HCT116 (cell line): ENCODE results near the gene KLHDC9. TPM values are rescaled to one million over a fixed set of nuclear protein-coding genes. Genes with fewer than 3 reads are reported as not detected.

ENCODE experiments used
- ATAC-seq: fragments of 200-7000 bp; cut with Tn5 transposase; 2 replicates; pipeline ENCODE4 v1.9.1; 2020; ENCODE audit warnings: mild to moderate bottlenecking, moderate library complexity
- BruUV-seq: library from RNA; stranded (reverse); fragments of 400-500 nt; replicated peaks from 2 replicates; lab custom pipeline; 2021; lab: Mats Ljungman, UMichigan
- CTCF ChIA-PET: fragments of 300-600 bp; sonication (Branson Sonifier 250); formaldehyde crosslinking; loops from one replicate; lab custom pipeline; 2021; ENCODE audit warnings: antibody characterized with exemption; lab: Charles Lee
- POLR2A ChIA-PET: fragments of 300-600, 350-600 bp; sonication (Branson Sonifier 250); formaldehyde crosslinking; loops from one replicate; lab custom pipeline; 2021; ENCODE audit warnings: antibody characterized with exemption; lab: Charles Lee
- RAD21 ChIA-PET, 2 experiments: fragments of 300-600 bp; sonication (Branson Sonifier 250); formaldehyde crosslinking; loops; one replicate each; lab custom pipeline; 2023; ENCODE audit warnings: low total read pairs in 2 of 2; ENCODE audit not compliant: uncharacterized antibody in 2 of 2, unreplicated experiment in 2 of 2, low non-redundant PET in 1 of 2; lab: Charles Lee
- DNase-seq: peaks from one replicate; pipeline ENCODE4 v3.0.0-alpha.2; 2010; ENCODE audit warnings: low read depth, low spot score
- H2AFZ ChIP-seq: fragments of 200-600 bp; shearing (Covaris generic), sonication (generic); 2 replicates; pipeline ENCODE4 v1.6.1; 2017; ENCODE audit warnings: low read depth, mixed run types, mixed read lengths, antibody characterized with exemption, low read length; ENCODE audit not compliant: poor library complexity, severe bottlenecking
- H3K27ac ChIP-seq: 2 replicates; pipeline ENCODE4 v1.5.1; 2012; ENCODE audit warnings: low read depth, low read length
- H3K27me3 ChIP-seq: fragments of 200-600 bp; sonication (generic); 2 replicates; pipeline ENCODE4 v1.6.1; 2016; ENCODE audit warnings: mixed run types, low read length, mixed read lengths; ENCODE audit not compliant: insufficient read depth
- H3K36me3 ChIP-seq, 2 experiments: fragments of 200-500 bp in 1 of 2; fragments of 200-600 bp in 1 of 2; sonication (Bioruptor generic) in 1 of 2; sonication (generic) in 1 of 2; 2 replicates each; pipeline versions ENCODE4 v1.5.1 to v1.6.1; 2014 to 2016; ENCODE audit warnings: low read length in 2 of 2, inconsistent platforms in 1 of 2, mixed read lengths in 1 of 2, mixed run types in 1 of 2; ENCODE audit not compliant: insufficient read depth in 2 of 2, control insufficient read depth in 1 of 2
- H3K4me1 ChIP-seq, 2 experiments: fragments of 200-600 bp in 1 of 2; sonication (generic) in 1 of 2; 2 replicates each; pipeline versions ENCODE4 v1.5.1 to v1.6.1; 2012 to 2017; ENCODE audit warnings: low read length in 2 of 2, inconsistent platforms in 1 of 2, mild to moderate bottlenecking in 1 of 2, mixed read lengths in 1 of 2, mixed run types in 1 of 2, moderate library complexity in 1 of 2; ENCODE audit not compliant: insufficient read depth in 2 of 2, control insufficient read depth in 1 of 2
- H3K4me2 ChIP-seq: fragments of 200-600 bp; sonication (generic); 2 replicates; pipeline ENCODE4 v1.6.1; 2017; ENCODE audit warnings: mixed run types, low read length, mixed read lengths
- H3K4me3 ChIP-seq, 2 experiments: fragments of 200-600 bp in 1 of 2; sonication (generic) in 1 of 2; replicated peaks in 1 of 2; 2 replicates each; pipeline ENCODE4 v1.5.1; 2011 to 2016; ENCODE audit warnings: low read length in 2 of 2, control low read depth in 1 of 2, low read depth in 1 of 2, mild to moderate bottlenecking in 1 of 2, mixed read lengths in 1 of 2, mixed run types in 1 of 2
- H3K79me2 ChIP-seq: fragments of 200-600 bp; sonication (generic); 2 replicates; pipeline ENCODE4 v1.6.1; 2017; ENCODE audit warnings: mild to moderate bottlenecking, mixed run types, low read length, moderate library complexity, mixed read lengths; ENCODE audit not compliant: insufficient read depth
- H3K9ac ChIP-seq: fragments of 200-600 bp; sonication (generic); 2 replicates; pipeline ENCODE4 v1.6.1; 2016; ENCODE audit warnings: low read length, mixed read lengths
- H3K9me2 ChIP-seq: fragments of 200-600 bp; sonication (generic), shearing (Covaris generic); 2 replicates; pipeline ENCODE4 v1.6.1; 2017; ENCODE audit warnings: mixed run types, mild to moderate bottlenecking, moderate library complexity; ENCODE audit not compliant: insufficient read depth
- H3K9me3 ChIP-seq, 2 experiments: fragments of 200-500 bp in 1 of 2; fragments of 200-600 bp in 1 of 2; sonication (Bioruptor generic) in 1 of 2; sonication (generic) in 1 of 2; 2 replicates each; pipeline ENCODE4 v1.6.1; 2014 to 2017; ENCODE audit warnings: low read length in 2 of 2, mixed read lengths in 2 of 2, inconsistent platforms in 1 of 2, low read depth in 1 of 2, mild to moderate bottlenecking in 1 of 2, mixed run types in 1 of 2, moderate library complexity in 1 of 2; ENCODE audit not compliant: control insufficient read depth in 1 of 2, insufficient read depth in 1 of 2
- H4K20me1 ChIP-seq: fragments of 200-600 bp; sonication (generic), shearing (Covaris generic); 2 replicates; pipeline ENCODE4 v1.6.1; 2017; ENCODE audit warnings: mixed run types, mild to moderate bottlenecking, moderate library complexity; ENCODE audit not compliant: insufficient read depth
- CBX3 ChIP-seq: IDR thresholded peaks from 2 replicates; pipeline ENCODE4 v1.6.1; 2012; ENCODE audit warnings: low read depth
- CEBPB ChIP-seq: IDR thresholded peaks from 2 replicates; pipeline ENCODE4 v1.6.1; 2012; ENCODE audit warnings: low read depth
- EGR1 ChIP-seq: IDR thresholded peaks from 2 replicates; pipeline ENCODE4 v1.6.1; 2012; ENCODE audit warnings: low read depth
- ELF1 ChIP-seq: IDR thresholded peaks from 2 replicates; pipeline ENCODE4 v1.6.1; 2012; ENCODE audit warnings: low read depth, borderline replicate concordance
- EZH2 ChIP-seq: fragments of 200-600 bp; sonication (generic); IDR thresholded peaks from 2 replicates; pipeline ENCODE4 v1.6.1; 2017; ENCODE audit warnings: antibody characterized with exemption, mixed run types
- EZH2phosphoT487 ChIP-seq: fragments of 200-600 bp; IDR thresholded peaks from 2 replicates; pipeline ENCODE4 v1.6.1; 2018; ENCODE audit warnings: antibody characterized with exemption, borderline replicate concordance
- FOSL1 ChIP-seq: IDR thresholded peaks from 2 replicates; pipeline ENCODE4 v1.6.1; 2012; ENCODE audit warnings: low read depth
- JUND ChIP-seq: IDR thresholded peaks from 2 replicates; pipeline ENCODE4 v1.6.1; 2012
- POLR2AphosphoS5 ChIP-seq: IDR thresholded peaks from 2 replicates; pipeline ENCODE4 v1.6.1; 2011; ENCODE audit warnings: mild to moderate bottlenecking, low read depth, low read length, moderate library complexity
- RAD21 ChIP-seq: IDR thresholded peaks from 2 replicates; pipeline ENCODE4 v1.6.1; 2012; ENCODE audit warnings: low read depth, mild to moderate bottlenecking
- SIN3A ChIP-seq: IDR thresholded peaks from 2 replicates; pipeline ENCODE4 v1.6.1; 2012; ENCODE audit warnings: low read depth
- SP1 ChIP-seq: IDR thresholded peaks from 2 replicates; pipeline ENCODE4 v1.6.1; 2012; ENCODE audit warnings: low read depth
- SRF ChIP-seq: IDR thresholded peaks from 2 replicates; pipeline ENCODE4 v1.6.1; 2012; ENCODE audit warnings: low read depth
- TCF7L2 ChIP-seq: IDR thresholded peaks from 2 replicates; pipeline ENCODE4 v1.7.0; 2011; ENCODE audit warnings: borderline replicate concordance, inconsistent platforms; ENCODE audit not compliant: insufficient read depth, insufficient read length; ENCODE audit errors: extremely low read depth
- YY1 ChIP-seq: IDR thresholded peaks from 2 replicates; pipeline ENCODE4 v1.6.1; 2011; ENCODE audit warnings: low read length, low read depth, moderate library complexity, mild to moderate bottlenecking; ENCODE audit not compliant: insufficient replicate concordance; ENCODE audit errors: extremely low read depth
- ZFX ChIP-seq: fragments of 450-650 bp; IDR thresholded peaks from 2 replicates; pipeline ENCODE4 v1.6.1; 2017
- ZNF274 ChIP-seq: fragments of 200-500 bp; sonication (Bioruptor generic); IDR thresholded peaks from 2 replicates; pipeline ENCODE4 v1.6.1; 2014; ENCODE audit warnings: mild to moderate bottlenecking, low read depth, low read length, inconsistent platforms
- intact Hi-C: fragments of 100-400 bp; cut with micrococcal nuclease; formaldehyde crosslinking; loops from 2 replicates; pipeline ENCODE4 v1.10.0; 2022
- total RNA-seq: library from RNA; stranded (reverse); gene quantifications from one replicate; pipeline ENCODE4 v1.2.1, GENCODE V29; 2021; ENCODE audit not compliant: unreplicated experiment
- TF ChIP-seq, protein P1 (sequence below): IDR thresholded peaks from 2 replicates; pipeline ENCODE4 v1.6.1; 2012; ENCODE audit warnings: low read depth
- TF ChIP-seq, protein P2 (sequence below): IDR thresholded peaks from 2 replicates; pipeline ENCODE4 v1.6.1; 2012
- TF ChIP-seq, protein P3 (sequence below), 3 experiments: fragments of 200-600 bp in 1 of 3; sonication (generic) in 1 of 3; IDR thresholded peaks in 2 of 3; conservative IDR thresholded peaks in 1 of 3; 2 replicates each; pipeline ENCODE4 v1.5.1; 2012 to 2017; ENCODE audit warnings: low read depth in 2 of 3, low read length in 2 of 3, antibody characterized with exemption in 1 of 3, borderline replicate concordance in 1 of 3, control low read depth in 1 of 3, mild to moderate bottlenecking in 1 of 3, mixed read lengths in 1 of 3, mixed run types in 1 of 3, moderate library complexity in 1 of 3; ENCODE audit not compliant: insufficient read depth in 1 of 3

The KLHDC9 gene
- total RNA-seq, 1 experiment from 2014 or later: 1.4 TPM

DNA sequence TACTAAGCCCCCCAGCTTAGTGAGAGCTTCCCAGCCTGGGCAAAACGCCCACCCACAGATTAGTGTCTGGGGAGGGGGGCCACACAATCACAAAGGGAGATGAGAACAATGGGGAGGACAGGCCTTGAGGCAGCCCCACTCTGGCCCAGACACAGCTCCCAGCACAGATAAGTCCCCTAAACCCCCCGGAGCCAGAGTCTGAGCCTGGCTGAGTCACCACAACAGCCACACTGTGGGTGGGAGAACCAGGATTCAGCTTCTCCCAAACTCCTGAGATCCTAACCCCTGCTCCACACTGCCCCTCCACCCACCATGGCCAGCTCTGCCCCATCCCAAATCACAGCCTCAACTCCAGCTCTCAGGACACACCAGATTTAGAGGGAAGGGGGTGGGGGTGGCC is 13.0 kb upstream of the KLHDC9 start:
- no peaks in the 10 kb centered on the region for H3K36me3 ChIP-seq
- no peak overlapping the region for H3K27ac ChIP-seq
- TF ChIP-seq POLR2AphosphoS5 (no peak), SP1 (no peak), ZFX (no peak), CBX3 (no peak), SRF (no peak), EGR1 (no peak), EZH2 (no peak), ELF1 (no peak), TCF7L2 (no peak), FOSL1 (no peak), RAD21 (no peak), JUND (no peak), CEBPB (no peak), EZH2phosphoT487 (no peak), ZNF274 (no peak), SIN3A (no peak), YY1 (no peak)
- TF ChIP-seq, protein P1, sequence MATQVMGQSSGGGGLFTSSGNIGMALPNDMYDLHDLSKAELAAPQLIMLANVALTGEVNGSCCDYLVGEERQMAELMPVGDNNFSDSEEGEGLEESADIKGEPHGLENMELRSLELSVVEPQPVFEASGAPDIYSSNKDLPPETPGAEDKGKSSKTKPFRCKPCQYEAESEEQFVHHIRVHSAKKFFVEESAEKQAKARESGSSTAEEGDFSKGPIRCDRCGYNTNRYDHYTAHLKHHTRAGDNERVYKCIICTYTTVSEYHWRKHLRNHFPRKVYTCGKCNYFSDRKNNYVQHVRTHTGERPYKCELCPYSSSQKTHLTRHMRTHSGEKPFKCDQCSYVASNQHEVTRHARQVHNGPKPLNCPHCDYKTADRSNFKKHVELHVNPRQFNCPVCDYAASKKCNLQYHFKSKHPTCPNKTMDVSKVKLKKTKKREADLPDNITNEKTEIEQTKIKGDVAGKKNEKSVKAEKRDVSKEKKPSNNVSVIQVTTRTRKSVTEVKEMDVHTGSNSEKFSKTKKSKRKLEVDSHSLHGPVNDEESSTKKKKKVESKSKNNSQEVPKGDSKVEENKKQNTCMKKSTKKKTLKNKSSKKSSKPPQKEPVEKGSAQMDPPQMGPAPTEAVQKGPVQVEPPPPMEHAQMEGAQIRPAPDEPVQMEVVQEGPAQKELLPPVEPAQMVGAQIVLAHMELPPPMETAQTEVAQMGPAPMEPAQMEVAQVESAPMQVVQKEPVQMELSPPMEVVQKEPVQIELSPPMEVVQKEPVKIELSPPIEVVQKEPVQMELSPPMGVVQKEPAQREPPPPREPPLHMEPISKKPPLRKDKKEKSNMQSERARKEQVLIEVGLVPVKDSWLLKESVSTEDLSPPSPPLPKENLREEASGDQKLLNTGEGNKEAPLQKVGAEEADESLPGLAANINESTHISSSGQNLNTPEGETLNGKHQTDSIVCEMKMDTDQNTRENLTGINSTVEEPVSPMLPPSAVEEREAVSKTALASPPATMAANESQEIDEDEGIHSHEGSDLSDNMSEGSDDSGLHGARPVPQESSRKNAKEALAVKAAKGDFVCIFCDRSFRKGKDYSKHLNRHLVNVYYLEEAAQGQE: no peak
- TF ChIP-seq, protein P2, sequence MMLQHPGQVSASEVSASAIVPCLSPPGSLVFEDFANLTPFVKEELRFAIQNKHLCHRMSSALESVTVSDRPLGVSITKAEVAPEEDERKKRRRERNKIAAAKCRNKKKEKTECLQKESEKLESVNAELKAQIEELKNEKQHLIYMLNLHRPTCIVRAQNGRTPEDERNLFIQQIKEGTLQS: no peak
- TF ChIP-seq, protein P3, sequence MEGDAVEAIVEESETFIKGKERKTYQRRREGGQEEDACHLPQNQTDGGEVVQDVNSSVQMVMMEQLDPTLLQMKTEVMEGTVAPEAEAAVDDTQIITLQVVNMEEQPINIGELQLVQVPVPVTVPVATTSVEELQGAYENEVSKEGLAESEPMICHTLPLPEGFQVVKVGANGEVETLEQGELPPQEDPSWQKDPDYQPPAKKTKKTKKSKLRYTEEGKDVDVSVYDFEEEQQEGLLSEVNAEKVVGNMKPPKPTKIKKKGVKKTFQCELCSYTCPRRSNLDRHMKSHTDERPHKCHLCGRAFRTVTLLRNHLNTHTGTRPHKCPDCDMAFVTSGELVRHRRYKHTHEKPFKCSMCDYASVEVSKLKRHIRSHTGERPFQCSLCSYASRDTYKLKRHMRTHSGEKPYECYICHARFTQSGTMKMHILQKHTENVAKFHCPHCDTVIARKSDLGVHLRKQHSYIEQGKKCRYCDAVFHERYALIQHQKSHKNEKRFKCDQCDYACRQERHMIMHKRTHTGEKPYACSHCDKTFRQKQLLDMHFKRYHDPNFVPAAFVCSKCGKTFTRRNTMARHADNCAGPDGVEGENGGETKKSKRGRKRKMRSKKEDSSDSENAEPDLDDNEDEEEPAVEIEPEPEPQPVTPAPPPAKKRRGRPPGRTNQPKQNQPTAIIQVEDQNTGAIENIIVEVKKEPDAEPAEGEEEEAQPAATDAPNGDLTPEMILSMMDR (IDR thresholded peaks at IDR 0.05 in 2 of 3, conservative IDR thresholded peaks at IDR 0.05 in 1 of 3; ENCODE audit: borderline replicate concordance in 1 of 3, insufficient read depth in 1 of 3, low read depth in 2 of 3, low read length in 2 of 3): no peak
- TF ChIP-seq, all 23 proteins: peak for 0
- CTCF ChIA-PET: interaction anchor here (1.2 to 2.4 kb wide), 3 partner anchors 12 to 14 kb away, joined by 3 to 9 read pairs (median 5); partner anchors contain the start of gene KLHDC9
- no TSS peak for BruUV-seq
- POLR2A ChIA-PET: interaction anchor here (0.9 to 1.4 kb wide), 2 partner anchors 33 to 46 kb away, joined by 3 to 4 read pairs; partner anchors contain the start of genes NIT1, PFDN2 and TSTD1
- H3K9ac ChIP-seq: no peak overlapping the region
- no peak for DNase-seq
- H3K4me2 ChIP-seq: peak overlapping the region; percentile 73
- peaks cover 38 to 93% of the 10 kb centered on the region in 2 experiments for H3K4me1 ChIP-seq
- no peaks in the 10 kb centered on the region for H3K27me3 ChIP-seq
- no peaks in the 10 kb centered on the region for H4K20me1 ChIP-seq
- intact Hi-C loops: no loop called here
- ATAC-seq: no peak
- RAD21 ChIA-PET: no interaction called here
- H3K4me3 ChIP-seq: no peak overlapping the region
- no peaks in the 10 kb centered on the region for H3K9me3 ChIP-seq
- H3K79me2 ChIP-seq: no peaks in the 10 kb centered on the region
- H3K9me2 ChIP-seq: no peaks in the 10 kb centered on the region
- no peak overlapping the region for H2AFZ ChIP-seq
